Spleen (tissue), 7 donors: ENCODE results near the gene MATN1.

Experiments used
- CTCF ChIP-seq, 11 experiments: fragments of 200-600 bp in 7 of 11; fragments of 450-650 bp in 4 of 11; sonication (generic) in 4 of 11; IDR thresholded peaks in 8 of 11; conservative IDR thresholded peaks in 3 of 11; 1 replicate in 7 of 11; 2 replicates in 4 of 11; pipeline versions ENCODE4 v1.4.0 to v1.8.0; 2016 to 2021; ENCODE audit warnings: antibody characterized with exemption in 11 of 11, inconsistent platforms in 4 of 11, mild to moderate bottlenecking in 1 of 11
- POLR2AphosphoS5 ChIP-seq, 3 donors: sonication (generic); formaldehyde crosslinking; IDR thresholded peaks; one replicate each; pipeline ENCODE4 v1.5.1; 2017; ENCODE audit warnings: antibody characterized with exemption in 3 of 3
- donor health status: DM: no; HTN: no; CAD: no; lungs with moderate emphysema.
- donor health status: DM: no; HTN: no; CAD: no.
- donor health status: DM: no; HTN: no; CAD: no.

DNA sequence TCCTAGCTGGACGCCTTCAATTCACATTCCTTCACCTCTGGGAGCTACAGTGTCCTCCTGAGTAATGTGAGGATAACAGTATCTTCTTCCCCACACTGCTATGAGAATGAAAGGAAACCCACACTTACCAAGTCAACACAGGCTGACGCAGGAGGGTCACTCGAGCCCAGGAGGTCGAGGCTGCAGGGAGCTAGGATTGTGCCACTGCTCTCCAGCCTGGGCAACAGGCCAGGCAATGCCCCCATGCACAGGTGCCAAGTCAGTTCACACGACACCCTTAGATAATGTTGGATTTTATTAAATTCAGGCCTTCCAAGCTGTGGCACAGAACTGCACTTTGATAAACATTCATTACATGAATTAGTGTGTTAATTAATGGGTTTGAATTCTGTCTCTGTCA, 31.9 kb downstream of the MATN1 start:
- no peak for TF ChIP-seq CTCF (IDR thresholded peaks at IDR 0.05 in 8 of 11, conservative IDR thresholded peaks at IDR 0.05 in 3 of 11)
- peak; percentile 29 to 71 (median 36) for TF ChIP-seq POLR2AphosphoS5 (IDR thresholded peaks at IDR 0.05)
